Activated effector memory CD4-positive, alpha-beta T cell treated with anti-CD3 and anti-CD28 coated beads, Interleukin-2, amount 50 U/mL, for 16 hours (primary cell): Measurements from ENCODE around the gene CCDC149.

Source experiments
- DNase-seq: peaks from one replicate; pipeline ENCODE4 v3.0.0-alpha.2; 2020

CCDC149 gene

DNA sequence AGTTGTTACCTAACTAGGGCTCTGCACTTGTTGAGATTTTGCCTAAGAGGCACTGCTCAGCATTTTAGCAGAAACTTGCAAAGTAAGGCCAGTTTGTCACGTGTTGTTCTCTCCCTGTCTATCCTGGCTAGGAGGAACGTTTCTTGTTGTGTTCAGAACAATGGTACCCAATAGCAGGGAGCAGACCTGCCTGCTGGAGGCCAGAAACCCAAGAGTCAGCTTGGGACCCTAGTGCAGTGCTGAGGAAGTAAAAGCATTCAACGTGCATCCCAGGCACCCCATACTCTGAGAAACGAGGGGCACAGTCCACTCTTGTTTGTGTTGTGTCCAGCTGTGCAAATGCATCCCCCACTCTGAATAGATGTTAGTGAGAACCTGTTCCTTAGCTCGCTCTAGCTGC lies 75.1 kb downstream of the CCDC149 start:
- no peak for DNase-seq

DNA sequence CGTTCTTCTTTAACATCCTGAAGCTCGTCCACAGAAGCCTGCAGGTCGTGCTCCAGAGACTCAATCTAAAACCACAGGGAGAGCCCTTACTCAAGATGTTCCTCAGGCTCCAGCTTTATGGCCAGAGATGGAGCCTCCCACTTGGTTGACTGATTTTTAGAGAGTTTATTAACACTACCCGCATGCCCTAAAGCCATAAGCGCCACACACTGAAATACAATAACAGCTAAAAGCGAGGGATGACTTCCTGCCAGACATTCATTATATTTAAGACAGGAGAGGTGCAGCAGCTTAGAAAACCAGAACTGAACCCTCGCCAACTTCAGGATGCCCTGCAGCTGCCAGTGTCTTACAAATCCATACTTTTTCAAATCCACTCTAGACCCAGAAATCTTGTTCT lies 75.5 kb downstream of the CCDC149 start:
- no peak for DNase-seq

- no peak for DNase-seq
Observed at GRCh38 chr4:24836661-24837242, 76.1 kb downstream of the CCDC149 start.

DNA sequence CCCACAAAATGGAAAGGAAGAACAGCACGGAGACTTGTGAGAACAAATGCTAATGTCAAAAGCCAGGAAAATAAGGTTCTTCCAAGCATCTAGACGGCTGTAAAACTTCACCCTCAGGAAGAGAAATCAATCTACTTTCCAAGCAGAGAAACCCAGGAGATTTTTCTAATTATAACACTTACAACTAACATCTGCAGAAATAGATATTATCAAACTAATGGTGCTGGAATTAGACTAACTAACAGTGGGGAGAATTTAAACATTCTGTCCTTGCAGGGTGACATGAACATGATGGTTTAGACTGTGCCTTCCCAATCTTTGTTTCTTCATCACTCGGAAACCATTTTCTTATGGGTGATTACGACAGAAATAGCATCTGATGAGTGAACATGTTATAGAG lies 77.1 kb downstream of the CCDC149 start:
- DNase-seq: no peak

GRCh38 chr4:24831637-24832036 lies 81.2 kb downstream of the CCDC149 start:
- DNase-seq: no peak

DNA sequence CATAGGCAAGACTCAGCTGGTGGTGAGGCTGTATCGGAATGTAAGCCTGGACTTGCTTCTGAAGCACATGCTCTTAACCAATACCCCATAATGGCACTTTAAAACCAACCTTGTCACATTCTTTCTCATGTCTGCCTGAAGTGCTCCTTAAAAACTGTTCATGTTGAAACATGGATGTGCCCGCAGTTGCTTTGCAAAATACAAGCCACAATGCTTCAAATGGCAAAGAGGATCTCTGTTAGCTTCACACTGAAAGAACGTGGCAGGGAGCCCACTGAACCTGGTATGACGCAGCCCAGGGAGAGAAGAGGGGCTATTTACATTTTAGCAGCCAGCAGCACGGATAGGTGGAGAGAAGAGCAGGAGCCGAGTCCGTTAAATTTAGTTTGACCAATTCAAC lies 88.1 kb downstream of the CCDC149 start:
- no peak for DNase-seq

GRCh38 chr4:24820541-24820940 lies 92.3 kb downstream of the CCDC149 start:
- no peak for DNase-seq

DNA sequence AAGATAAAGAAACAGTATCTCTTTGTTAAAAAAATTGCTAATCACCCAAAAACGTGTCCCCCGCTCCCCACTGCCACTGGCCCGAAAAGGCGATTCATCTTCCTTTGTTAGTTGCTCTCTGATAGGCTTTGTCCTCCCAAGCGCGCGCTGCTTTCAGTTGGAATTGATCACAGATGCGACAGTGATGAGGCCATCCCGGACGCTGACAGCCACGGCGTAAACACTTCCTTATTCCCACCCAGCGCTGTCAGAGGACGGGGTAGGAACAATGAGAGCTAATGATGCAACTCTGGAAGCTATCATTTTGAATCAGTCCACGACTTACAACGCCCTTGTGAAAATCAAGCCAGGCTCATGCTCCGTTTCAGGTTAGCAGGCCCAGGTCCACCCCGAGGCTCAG lies 96.0 kb downstream of the CCDC149 start:
- DNase-seq: no peak

- no peak for DNase-seq
Observed at GRCh38 chr4:24813732-24814131, 99.1 kb downstream of the CCDC149 start.

GRCh38 chr4:24810871-24811631 lies 101.8 kb downstream of the CCDC149 start:
- no peak for DNase-seq

DNA sequence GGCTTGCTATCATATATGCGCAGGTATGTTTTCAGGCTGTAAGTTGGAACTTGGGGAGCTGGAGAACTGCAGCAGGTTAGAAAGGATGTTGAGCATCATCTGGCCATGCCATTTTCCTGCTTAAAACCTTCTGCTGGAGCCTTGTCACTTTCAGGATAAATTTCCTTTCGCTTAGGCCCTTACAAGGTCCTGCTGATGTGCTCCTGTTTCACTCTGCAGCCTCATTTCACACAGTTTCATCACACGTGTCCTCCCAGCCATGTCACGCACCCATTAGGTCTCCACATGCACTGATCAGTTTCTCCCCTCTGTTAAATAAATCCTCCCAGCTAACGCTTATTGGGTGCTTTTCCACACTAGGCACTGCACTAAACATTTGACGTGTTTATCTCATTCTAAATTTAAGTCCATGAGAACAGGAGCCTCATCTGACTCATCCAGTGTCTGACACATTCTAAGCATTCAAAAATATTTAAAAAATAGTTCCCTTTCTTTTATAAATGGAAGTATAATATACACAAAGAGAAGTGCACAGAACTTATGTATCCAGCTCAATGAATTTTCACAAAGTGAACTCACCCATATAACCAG lies 102.9 kb downstream of the CCDC149 start:
- DNase-seq: no peak

DNA sequence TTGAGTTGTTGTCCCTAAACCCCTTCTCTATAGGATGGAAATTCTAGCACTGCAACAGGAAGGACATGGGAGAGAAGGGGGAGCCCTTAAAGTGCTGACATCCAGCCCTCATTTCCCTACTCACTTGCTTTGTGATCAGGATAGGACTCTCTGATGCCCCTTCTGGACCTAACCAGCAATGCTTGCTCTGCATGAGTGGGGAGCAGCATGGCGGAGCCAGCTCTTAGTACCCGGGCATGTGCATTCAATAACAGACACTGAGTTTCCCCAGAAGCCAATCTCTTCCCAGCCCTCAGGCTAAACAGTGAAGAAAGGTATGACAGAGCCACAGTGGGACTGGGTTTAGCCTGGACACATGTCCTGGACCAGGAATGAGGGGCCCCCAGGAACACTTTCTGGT lies 103.5 kb downstream of the CCDC149 start:
- no peak for DNase-seq

DNA sequence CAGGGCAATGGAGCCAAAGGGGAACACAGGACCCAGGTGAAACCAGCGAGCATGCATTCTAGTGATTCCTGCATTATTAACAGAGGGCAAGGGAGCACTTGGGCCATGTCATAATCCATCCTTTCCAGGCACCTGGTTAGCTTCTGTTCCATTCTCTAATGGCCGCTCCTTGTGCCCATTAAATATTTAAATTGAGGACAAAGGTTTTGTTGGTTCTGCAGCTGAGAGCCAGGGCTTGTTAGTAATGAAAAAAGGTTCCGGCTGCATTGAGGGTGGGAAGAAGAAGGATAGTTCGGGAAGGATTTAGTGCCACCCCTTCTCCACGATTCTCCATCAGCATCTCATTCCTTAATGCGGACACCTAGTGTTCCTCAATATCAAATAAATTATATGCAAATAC lies 103.9 kb downstream of the CCDC149 start:
- DNase-seq: no peak

DNA sequence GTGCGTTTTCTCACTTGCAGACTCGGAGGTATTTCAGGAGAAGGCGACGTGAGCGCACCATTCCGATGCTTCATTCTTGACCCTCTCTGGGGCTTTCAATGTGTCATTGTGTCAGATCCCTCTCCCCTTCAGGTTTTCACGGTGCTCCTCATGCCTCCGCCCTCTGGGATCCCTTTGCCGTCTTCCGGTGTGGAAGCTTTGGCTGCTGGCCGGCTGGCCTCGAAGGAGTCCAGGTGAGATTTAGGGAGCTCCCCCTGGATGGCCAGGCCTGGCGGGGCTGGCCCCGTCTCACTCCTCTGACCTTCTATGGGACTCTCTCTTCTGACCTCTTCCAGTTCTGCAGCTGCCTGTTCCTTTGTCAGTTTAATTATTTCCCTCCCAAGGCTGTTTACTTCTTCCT lies 104.6 kb downstream of the CCDC149 start:
- DNase-seq: no peak

GRCh38 chr4:24807611-24808010 lies 105.2 kb downstream of the CCDC149 start:
- DNase-seq: no peak

GRCh38 chr4:24806206-24806990 lies 106.4 kb downstream of the CCDC149 start:
- no peak for DNase-seq

GRCh38 chr4:24805566-24805965 lies 107.3 kb downstream of the CCDC149 start:
- no peak for DNase-seq

- DNase-seq: no peak
Observed at GRCh38 chr4:24805067-24805466, 107.8 kb downstream of the CCDC149 start.

DNA sequence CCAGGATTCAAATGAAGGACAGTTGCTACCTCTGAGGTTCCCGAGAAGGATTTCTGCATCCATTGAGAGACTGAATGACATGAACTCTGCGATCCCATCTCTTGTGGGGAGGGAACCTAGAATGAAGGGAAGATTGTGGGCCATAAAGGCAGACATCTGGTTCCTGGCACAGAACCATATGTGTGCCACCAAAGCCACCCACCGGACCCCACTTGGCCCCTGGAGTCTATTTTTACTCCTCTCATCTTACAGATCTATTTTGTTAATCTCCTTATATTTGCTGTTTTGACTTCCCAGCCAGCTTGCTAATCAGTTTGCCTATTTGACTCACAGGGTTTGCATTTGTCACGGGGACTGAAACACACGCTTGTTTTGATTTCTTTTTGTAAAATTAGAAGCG lies 110.2 kb downstream of the CCDC149 start:
- DNase-seq: no peak

DNA sequence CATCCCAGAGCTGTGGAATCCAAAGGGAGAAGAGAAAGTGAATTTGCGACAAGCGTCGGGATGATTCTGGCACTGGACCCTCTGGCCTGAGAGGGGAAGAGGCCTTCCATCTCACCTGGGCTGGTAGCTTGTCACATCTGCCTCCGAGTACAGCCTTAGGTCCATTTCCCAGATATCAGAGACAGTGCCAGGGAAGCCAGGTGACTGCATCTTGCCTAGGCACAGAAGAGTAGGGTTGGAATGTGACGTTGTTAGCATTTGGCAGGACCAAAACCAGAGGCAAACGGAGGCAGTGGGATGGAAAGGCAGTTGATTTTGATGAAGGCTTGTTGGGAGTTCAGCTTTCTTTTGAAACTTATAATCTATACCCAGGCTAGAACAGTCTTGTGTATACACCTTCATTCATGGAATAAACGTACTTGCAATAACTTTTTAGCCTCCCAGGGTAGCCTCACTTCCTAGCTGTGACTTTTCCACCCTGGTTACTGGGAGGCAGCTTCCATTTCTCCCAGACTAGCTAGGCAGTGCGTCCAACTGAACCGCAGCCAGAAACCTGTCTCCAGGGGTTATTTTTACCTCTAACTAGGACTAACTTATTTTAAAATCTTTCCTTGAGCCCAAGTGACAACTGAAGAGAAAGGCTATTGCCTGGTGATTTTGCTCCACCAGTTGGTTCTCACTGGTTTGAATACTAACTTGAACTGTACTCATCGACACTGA lies 111.5 kb downstream of the CCDC149 start:
- no peak for DNase-seq

DNA sequence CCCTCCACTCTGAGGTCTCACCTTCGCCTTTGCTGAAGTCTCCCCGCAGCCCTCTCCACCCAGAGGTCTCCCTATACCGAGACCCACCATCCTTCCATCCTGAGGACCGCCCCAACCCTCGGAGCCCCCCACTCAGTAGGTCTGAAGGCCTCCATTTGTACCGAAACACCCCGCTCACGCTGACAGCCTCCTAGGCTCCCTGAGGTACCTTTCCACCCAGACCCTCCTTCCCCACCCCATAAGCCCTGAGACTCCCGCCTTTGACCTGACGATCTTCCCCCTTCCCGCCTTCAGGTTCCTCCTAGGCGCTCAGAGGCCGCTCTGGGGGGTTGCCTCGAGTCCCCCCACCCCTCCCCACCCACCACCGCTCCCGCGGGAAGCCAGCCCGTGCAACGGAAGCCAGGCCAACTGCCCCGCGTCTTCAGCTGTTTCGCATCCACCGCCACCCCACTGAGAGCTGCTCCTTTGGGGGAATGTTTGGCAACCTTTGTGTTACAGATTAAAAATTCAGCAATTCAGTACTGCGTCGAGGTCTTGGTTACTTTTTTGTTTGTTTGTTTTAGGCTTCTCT lies 112.4 kb downstream of the CCDC149 start:
- no peak for DNase-seq

DNA sequence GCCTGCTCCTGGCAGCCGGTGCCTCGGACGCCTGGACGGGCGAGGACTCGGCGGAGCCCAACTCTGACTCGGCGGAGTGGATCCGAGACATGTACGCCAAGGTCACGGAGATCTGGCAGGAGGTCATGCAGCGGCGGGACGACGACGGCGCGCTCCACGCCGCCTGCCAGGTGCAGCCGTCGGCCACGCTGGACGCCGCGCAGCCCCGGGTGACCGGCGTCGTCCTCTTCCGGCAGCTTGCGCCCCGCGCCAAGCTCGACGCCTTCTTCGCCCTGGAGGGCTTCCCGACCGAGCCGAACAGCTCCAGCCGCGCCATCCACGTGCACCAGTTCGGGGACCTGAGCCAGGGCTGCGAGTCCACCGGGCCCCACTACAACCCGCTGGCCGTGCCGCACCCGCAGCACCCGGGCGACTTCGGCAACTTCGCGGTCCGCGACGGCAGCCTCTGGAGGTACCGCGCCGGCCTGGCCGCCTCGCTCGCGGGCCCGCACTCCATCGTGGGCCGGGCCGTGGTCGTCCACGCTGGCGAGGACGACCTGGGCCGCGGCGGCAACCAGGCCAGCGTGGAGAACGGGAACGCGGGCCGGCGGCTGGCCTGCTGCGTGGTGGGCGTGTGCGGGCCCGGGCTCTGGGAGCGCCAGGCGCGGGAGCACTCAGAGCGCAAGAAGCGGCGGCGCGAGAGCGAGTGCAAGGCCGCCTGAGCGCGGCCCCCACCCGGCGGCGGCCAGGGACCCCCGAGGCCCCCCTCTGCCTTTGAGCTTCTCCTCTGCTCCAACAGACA lies 113.1 kb downstream of the CCDC149 start:
- DNase-seq: no peak
